Neutrophil (primary cell): Measurements from ENCODE around the gene HEPACAM2.

ENCODE experiments used
- H3K27ac ChIP-seq: fragments of 200-600 bp; sonication (generic); 2 replicates; pipeline ENCODE4 v1.5.1; 2016; ENCODE audit warnings: mild to moderate bottlenecking, moderate library complexity
- H3K27me3 ChIP-seq: fragments of 200-600 bp; sonication (generic); 2 replicates; pipeline ENCODE4 v1.6.0; 2016; ENCODE audit warnings: mild to moderate bottlenecking
- H3K36me3 ChIP-seq: fragments of 200-600 bp; sonication (generic); 2 replicates; pipeline ENCODE4 v1.5.1; 2017
- H3K4me1 ChIP-seq, 2 experiments: fragments of 200-600 bp in 1 of 2; sonication (generic) in 1 of 2; 1 replicate in 1 of 2; 2 replicates in 1 of 2; pipeline versions ENCODE4 v1.5.1 to v1.6.1; 2013 to 2016; ENCODE audit warnings: low read depth in 1 of 2, low read length in 1 of 2, mild to moderate bottlenecking in 1 of 2, moderate library complexity in 1 of 2; ENCODE audit not compliant: control insufficient read depth in 1 of 2, insufficient read depth in 1 of 2
- H3K4me3 ChIP-seq, 2 experiments: fragments of 200-600 bp in 1 of 2; sonication (generic) in 1 of 2; 1 replicate in 1 of 2; 2 replicates in 1 of 2; pipeline ENCODE4 v1.5.1; 2013 to 2016; ENCODE audit warnings: low read depth in 1 of 2, low read length in 1 of 2, mild to moderate bottlenecking in 1 of 2, moderate library complexity in 1 of 2
- H3K9me3 ChIP-seq: fragments of 200-600 bp; sonication (generic); 2 replicates; pipeline ENCODE4 v1.5.1; 2016
- CTCF ChIP-seq: fragments of 200-600 bp; sonication (generic); IDR thresholded peaks from 2 replicates; pipeline ENCODE4 v1.5.1; 2016; ENCODE audit warnings: antibody characterized with exemption

The HEPACAM2 gene

GRCh38 chr7:93148727-93149126, 77.5 kb downstream of the HEPACAM2 start:
- peaks cover 17% of the 10 kb centered on the region for H3K36me3 ChIP-seq
- no peaks in the 10 kb centered on the region for H3K9me3 ChIP-seq
- peaks cover 60 to 64% of the 10 kb centered on the region in 2 experiments for H3K4me1 ChIP-seq
- H3K27ac ChIP-seq: peak overlapping the region; percentile 86
- H3K4me3 ChIP-seq: peak overlapping the region; percentile 59 to 72
- no peak for TF ChIP-seq CTCF
- no peaks in the 10 kb centered on the region for H3K27me3 ChIP-seq

GRCh38 chr7:93148144-93148543, 78.1 kb downstream of the HEPACAM2 start, which contains the start of gene SAMD9L:
Gene SAMD9L, minus strand, starts transcription at chr7:93148385. Its CDS starts 12,414 bp downstream, at chr7:93135971.
- no peak for TF ChIP-seq CTCF
- H3K27ac ChIP-seq: peak within 1 kb of the TSS; percentile 86
- H3K36me3 ChIP-seq: peaks cover 23% of the 10 kb centered on the region
- H3K4me3 ChIP-seq: peak within 1 kb of the TSS; percentile 59 to 72
- no peaks in the 10 kb centered on the region for H3K27me3 ChIP-seq
- H3K9me3 ChIP-seq: no peaks in the 10 kb centered on the region
- H3K4me1 ChIP-seq: peaks cover 60 to 64% of the 10 kb centered on the region in 2 experiments

- Histone ChIP-seq H3K9me3 (no peaks in the 10 kb centered on the region), H3K27ac (peak overlapping the region; percentile 86), H3K36me3 (peaks cover 30% of the 10 kb centered on the region), H3K4me1 (peaks cover 60 to 64% of the 10 kb centered on the region in 2 experiments), H3K4me3 (peak overlapping the region; percentile 59 to 72), H3K27me3 (no peaks in the 10 kb centered on the region)
- no peak for TF ChIP-seq CTCF
Measured at GRCh38 chr7:93147363-93147762, 78.9 kb downstream of the HEPACAM2 start.

GRCh38 chr7:93146472-93147141, 79.7 kb downstream of the HEPACAM2 start:
- H3K4me1 ChIP-seq: peaks cover 60 to 64% of the 10 kb centered on the region in 2 experiments
- H3K4me3 ChIP-seq: peak overlapping the region; percentile 59 to 72
- peaks cover 38% of the 10 kb centered on the region for H3K36me3 ChIP-seq
- no peak for TF ChIP-seq CTCF
- H3K9me3 ChIP-seq: no peaks in the 10 kb centered on the region
- H3K27me3 ChIP-seq: no peaks in the 10 kb centered on the region
- peak overlapping the region; percentile 86 for H3K27ac ChIP-seq

- Histone ChIP-seq H3K27ac (peak overlapping the region; percentile 86), H3K4me3 (peak overlapping the region; percentile 59 to 72), H3K36me3 (peaks cover 43% of the 10 kb centered on the region), H3K4me1 (peaks cover 62 to 65% of the 10 kb centered on the region in 2 experiments), H3K27me3 (no peaks in the 10 kb centered on the region), H3K9me3 (no peaks in the 10 kb centered on the region)
- TF ChIP-seq CTCF: no peak
Measured at GRCh38 chr7:93146036-93146435, 80.2 kb downstream of the HEPACAM2 start.
